Stimulated activated CD8-positive, alpha-beta memory T cell treated with anti-CD3 and anti-CD28 coated beads, Interleukin-4, amount 100 ng/mL, for 48 hours (primary cell): ENCODE data around the gene RALGAPA2.
A peak's percentile ranks its signal among the peaks of the same experiment; 100 is the strongest.

Source experiments
- DNase-seq: peaks from one replicate; pipeline ENCODE4 v3.0.0-alpha.2; 2020

RALGAPA2 gene

GRCh38 chr20:20491110-20491783 lies 221.2 kb downstream of the RALGAPA2 start:
- DNase-seq = peak; percentile 55

DNA sequence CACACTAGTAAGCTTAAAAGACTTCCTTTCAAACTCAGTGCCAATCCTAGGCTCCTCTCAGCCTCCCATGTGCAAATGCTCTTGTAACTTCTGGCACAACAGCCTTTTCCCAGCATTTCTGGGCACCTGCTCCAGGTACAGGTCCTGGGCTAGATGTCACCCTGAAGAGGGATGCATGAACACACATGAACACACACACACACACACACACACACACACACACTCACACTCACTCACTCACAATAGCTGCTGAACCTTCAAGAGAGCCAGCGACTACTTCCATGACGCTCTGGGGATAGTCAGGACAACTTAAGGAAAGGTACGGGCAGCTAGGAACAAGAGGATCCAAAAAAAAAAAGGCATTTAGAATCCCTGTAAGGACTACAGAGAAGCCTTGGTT lies 221.8 kb downstream of the RALGAPA2 start:
- DNase-seq = peak; percentile 39

- no peak for DNase-seq
Observed at GRCh38 chr20:20489648-20490341, 222.6 kb downstream of the RALGAPA2 start.

DNA sequence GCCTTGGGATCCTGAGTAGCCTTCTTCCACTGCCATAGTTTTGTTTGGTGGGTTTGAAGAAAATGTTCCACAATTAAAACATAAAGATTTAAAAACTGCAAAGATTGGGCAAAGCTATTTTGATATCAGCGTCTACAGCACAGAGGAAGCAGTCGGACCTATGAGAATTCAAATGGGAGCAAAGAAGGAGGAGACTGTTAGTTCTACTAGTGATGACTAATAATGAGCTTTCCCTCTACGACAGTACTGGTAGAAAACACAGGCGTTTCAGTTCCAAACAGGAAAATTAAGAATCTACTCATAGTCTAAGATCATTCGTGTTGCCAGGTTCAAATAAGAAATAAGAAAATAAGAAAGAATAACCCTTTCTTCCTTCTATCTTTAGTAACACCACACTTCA lies 223.4 kb downstream of the RALGAPA2 start:
- DNase-seq = no peak

DNA sequence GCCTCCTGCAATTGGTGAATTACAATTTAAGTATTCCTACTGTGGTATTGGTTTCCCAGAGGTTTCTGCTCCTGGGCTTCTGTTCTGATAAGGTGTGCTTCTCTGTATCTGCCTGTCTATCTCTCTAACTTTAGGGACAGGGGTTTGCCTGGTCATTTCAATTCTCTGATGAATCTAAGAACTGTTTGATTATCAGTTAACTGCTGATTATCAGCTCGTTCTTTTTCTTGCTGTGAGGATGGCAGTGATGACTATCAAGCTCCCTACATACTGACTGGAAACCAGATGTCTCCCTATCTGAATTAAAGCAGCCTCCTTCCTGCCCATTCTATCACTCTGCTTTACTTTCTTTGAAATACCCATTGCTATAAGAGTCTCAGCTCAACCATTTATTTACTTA lies 224.1 kb downstream of the RALGAPA2 start:
- no peak for DNase-seq

GRCh38 chr20:20487811-20488210 lies 224.6 kb downstream of the RALGAPA2 start:
- DNase-seq = peak; percentile 49

DNA sequence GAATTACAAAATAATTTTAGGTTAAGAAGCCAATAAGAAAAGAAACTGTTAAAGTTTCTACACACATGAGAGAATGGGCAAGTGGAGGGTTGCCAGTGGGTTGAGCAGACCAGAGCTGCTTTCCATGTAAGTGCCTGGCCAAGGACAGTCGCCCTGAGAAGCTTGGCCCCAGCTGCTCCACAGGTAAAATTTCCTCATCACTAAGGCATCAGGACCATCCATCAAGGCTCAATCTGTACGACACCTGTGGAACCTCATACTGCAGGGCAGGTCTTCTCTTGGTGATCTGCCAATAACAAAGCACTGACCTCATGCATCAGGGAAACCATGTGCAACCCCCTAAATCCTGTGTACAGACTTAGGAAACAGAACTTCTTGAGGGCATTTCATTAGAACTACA lies 229.1 kb downstream of the RALGAPA2 start:
- DNase-seq = no peak

- no peak for DNase-seq
Observed at GRCh38 chr20:20482453-20482852, 230.0 kb downstream of the RALGAPA2 start.

GRCh38 chr20:20480689-20481088 lies 231.8 kb downstream of the RALGAPA2 start:
- DNase-seq = no peak

- DNase-seq = no peak
Observed at GRCh38 chr20:20480126-20480525, 232.3 kb downstream of the RALGAPA2 start.

GRCh38 chr20:20477444-20478041 lies 234.9 kb downstream of the RALGAPA2 start:
- no peak for DNase-seq

- no peak for DNase-seq
Observed at GRCh38 chr20:20476504-20476903, 235.9 kb downstream of the RALGAPA2 start.

GRCh38 chr20:20473657-20474056 lies 238.8 kb downstream of the RALGAPA2 start:
- DNase-seq = no peak

DNA sequence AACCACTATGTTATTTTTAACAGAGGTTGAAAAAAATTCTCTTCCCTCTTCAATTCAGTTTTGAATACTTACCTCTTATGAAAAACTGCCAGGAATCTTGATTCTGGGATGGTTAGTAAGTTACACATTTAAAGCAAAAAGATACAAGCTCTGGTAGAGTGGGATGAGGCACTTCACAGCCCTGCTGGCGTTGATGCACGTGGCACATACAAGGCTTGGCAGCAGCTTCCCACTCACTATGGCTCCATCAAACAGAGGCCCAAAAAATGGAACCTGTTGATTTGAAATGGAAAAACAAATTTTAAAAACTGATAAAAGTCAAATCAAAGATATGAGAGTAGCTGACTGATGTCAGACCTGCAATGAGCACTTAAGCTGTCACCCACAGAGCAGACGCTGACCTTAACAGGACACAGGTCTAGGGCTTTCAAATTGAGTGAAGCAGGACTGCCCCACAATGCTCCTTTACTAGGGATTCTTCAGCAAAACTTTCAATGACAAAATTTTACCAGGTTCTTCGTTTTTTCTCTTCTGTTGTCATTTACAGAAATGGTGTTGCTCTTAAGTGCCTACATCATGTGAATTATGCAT lies 239.7 kb downstream of the RALGAPA2 start:
- DNase-seq = no peak

DNA sequence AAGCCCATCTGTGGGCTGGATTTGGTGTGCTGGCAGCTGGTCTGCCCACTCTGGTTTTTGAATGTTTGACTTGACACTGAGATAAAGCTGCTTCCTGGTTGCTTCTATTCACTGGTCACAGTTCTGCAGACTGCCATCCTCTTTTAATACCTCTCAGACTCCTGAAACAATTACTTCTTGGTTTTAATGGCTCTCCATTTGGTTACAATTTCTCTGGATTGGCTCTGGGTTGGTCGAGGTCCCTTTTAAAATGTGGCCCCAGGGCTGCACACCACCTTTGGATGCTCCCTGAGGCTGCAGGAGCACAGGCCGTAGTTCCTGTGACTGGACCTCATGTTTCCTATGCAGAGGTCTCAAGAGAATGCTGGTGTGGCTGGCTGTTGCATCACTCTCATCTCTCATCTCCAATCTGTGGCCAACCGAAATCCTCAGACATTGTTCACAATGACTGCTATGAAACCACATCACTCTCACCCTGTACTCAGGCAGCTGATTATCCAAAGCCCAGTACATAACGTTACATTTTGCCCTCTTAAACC lies 246.0 kb downstream of the RALGAPA2 start:
- peak; percentile 49 for DNase-seq

GRCh38 chr20:20465252-20465651 lies 247.2 kb downstream of the RALGAPA2 start:
- DNase-seq = no peak

DNA sequence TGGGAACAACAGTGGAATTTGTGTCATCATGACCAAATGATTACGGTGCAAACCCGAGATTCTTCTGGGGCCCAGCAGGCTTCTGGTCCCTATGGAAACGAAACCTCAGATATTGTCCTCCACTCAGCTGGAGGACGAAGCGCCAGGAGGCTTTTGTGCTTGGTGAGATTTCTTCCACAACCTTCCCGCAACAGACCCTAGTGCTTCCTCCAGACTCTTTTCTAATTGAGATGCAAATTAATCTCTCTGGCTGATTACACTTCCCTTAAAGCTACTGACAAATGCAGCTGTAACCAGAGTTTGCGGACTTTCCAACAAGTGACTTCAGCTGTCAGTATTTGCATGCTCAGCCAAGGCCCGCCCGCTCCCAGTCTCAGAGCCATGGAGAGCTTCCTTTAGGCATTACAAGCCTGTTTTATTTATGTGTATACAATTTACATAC lies 248.5 kb downstream of the RALGAPA2 start:
- DNase-seq = no peak

DNA sequence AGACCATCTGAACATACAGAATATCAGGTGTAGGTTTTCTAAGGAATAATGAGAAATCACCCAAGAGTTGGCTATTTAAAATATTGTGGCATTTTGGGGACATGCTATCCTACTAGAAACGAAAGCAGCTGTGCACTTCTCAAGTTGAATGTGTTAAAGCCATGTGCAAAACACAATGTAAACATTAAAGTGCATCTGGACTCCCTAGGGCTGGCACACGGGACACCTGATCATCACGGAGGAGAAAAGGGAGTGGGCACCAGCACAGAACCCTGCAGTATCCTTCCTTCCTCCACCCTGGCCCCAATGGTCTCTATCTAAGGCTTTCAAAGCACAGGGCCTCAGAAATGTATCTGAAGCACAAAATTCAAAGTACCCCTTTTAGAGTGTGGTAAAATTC lies 250.3 kb downstream of the RALGAPA2 start:
- DNase-seq = no peak

- no peak for DNase-seq
Observed at GRCh38 chr20:20461551-20461950, 250.9 kb downstream of the RALGAPA2 start.

DNA sequence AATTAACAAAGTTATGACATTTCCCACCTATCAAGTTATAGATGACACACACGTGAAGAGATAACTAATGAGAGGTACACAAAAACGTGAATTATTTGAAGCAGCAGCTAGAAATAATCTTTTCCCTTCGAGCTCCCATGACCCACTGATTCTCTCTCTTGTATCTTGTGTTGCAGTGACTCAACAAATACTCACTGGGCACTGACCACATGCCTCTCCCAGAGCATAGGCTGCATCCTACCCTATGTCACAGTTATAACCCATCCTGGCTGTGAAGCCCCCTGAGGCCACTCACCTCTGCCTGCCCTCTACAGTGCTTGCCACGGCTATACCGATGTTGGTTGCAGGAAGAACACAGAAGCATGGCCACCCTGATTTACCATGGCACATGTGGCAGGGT lies 252.7 kb downstream of the RALGAPA2 start:
- DNase-seq = no peak

GRCh38 chr20:20457392-20458126 lies 254.9 kb downstream of the RALGAPA2 start:
- no peak for DNase-seq

GRCh38 chr20:20456741-20457140 lies 255.7 kb downstream of the RALGAPA2 start:
- DNase-seq = no peak

DNA sequence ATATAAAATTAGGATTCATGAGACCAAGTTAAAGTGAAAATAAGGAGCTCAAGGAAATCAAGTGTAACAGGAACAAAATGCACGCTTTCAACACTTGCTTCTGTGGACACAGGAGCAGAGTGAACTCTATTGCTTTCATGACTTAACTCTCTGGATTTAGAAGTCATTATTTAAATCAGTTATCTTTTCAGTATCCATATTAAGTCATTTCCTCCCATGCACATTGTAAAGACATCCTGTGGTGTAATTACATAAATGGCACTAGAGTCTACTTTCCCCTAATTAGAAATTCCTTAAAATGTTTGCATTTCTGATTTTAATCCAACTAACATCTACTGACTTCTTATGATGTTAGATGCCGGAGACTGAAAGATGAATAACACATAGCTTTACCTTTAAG lies 256.5 kb downstream of the RALGAPA2 start:
- DNase-seq = no peak
